HepG2 (cell line): ENCODE data around the gene RLN2. TPM values are rescaled to one million over a fixed set of nuclear protein-coding genes. Genes with fewer than 3 reads are reported as not detected.

Experiments
- FIP1L1 ChIP-seq: fragments of 200-400 bp; formaldehyde crosslinking; IDR thresholded peaks from 2 replicates; pipeline ENCODE4 v1.6.1; 2018; ENCODE audit warnings: low read depth, mild to moderate bottlenecking, low read length, moderate library complexity, borderline replicate concordance; ENCODE audit not compliant: insufficient read depth
- GTF2F1 ChIP-seq: fragments of 150-350 bp; IDR thresholded peaks from 2 replicates; pipeline ENCODE4 v1.6.1; 2014; ENCODE audit warnings: low read length
- HMG20A ChIP-seq: IDR thresholded peaks from 2 replicates; pipeline ENCODE4 v1.6.1; 2016; ENCODE audit warnings: borderline replicate concordance
- KDM4B ChIP-seq: sonication (generic); formaldehyde crosslinking; IDR thresholded peaks from 2 replicates; pipeline ENCODE4 v1.4.0; 2020; ENCODE audit warnings: missing genetic modification reagents
- ONECUT2 ChIP-seq: sonication (generic); formaldehyde crosslinking; IDR thresholded peaks from 2 replicates; pipeline ENCODE4 v1.4.0; 2020; ENCODE audit warnings: missing genetic modification reagents
- ZFX ChIP-seq: sonication (generic); formaldehyde crosslinking; IDR thresholded peaks from 2 replicates; pipeline ENCODE4 v1.4.0; 2020; ENCODE audit warnings: mild to moderate bottlenecking, low read depth, missing genetic modification reagents, moderate library complexity
- ZNF143 ChIP-seq: sonication (generic); formaldehyde crosslinking; IDR thresholded peaks from 2 replicates; pipeline ENCODE4 v1.4.0; 2020; ENCODE audit warnings: missing genetic modification reagents
- ZNF263 ChIP-seq: sonication (generic); formaldehyde crosslinking; IDR thresholded peaks from 2 replicates; pipeline ENCODE4 v1.4.0; 2020; ENCODE audit warnings: missing genetic modification reagents
- ZNF335 ChIP-seq: sonication (generic); formaldehyde crosslinking; IDR thresholded peaks from 2 replicates; pipeline ENCODE4 v1.4.0; 2020; ENCODE audit warnings: missing genetic modification reagents
- ZNF607 ChIP-seq: sonication (generic); formaldehyde crosslinking; IDR thresholded peaks from 2 replicates; pipeline ENCODE4 v1.5.1; 2020; ENCODE audit warnings: missing genetic modification reagents, mild to moderate bottlenecking, borderline replicate concordance
- polyA plus RNA-seq, 8 experiments: library from polyadenylated mRNA; depleted of rRNA in 3 of 8; stranded (reverse) in 7 of 8; unstranded in 1 of 8; fragments of >200 nt; fragmentation: Illumina TruSeq in 4 of 8; extraction: Trizol in 4 of 8; gene quantifications; 2 replicates each; pipeline versions ENCODE4 v1.2.1 to v1.2.3, GENCODE V29; 2011 to 2016; ENCODE audit warnings: low read depth in 4 of 8, missing spikeins in 1 of 8, mixed read lengths in 1 of 8; ENCODE audit not compliant: insufficient read depth in 1 of 8
- total RNA-seq, 5 experiments: library from RNA; depleted of rRNA; stranded (reverse); fragments of >200 nt; fragmentation: Illumina TruSeq; extraction: Trizol; gene quantifications; 2 replicates each; pipeline ENCODE4 v1.2.3, GENCODE V29; 2016; ENCODE audit warnings: low read depth in 1 of 5
- TF ChIP-seq, protein P1 (sequence below): sonication (generic); formaldehyde crosslinking; IDR thresholded peaks from 2 replicates; pipeline ENCODE4 v1.4.0; 2020; ENCODE audit warnings: mild to moderate bottlenecking, missing genetic modification reagents, borderline replicate concordance
- TF ChIP-seq, protein P2 (sequence below): sonication (generic); formaldehyde crosslinking; IDR thresholded peaks from 2 replicates; pipeline ENCODE4 v1.5.0; 2020; ENCODE audit warnings: missing genetic modification reagents
- TF ChIP-seq, protein P3 (sequence below): sonication (generic); formaldehyde crosslinking; IDR thresholded peaks from 2 replicates; pipeline ENCODE4 v1.4.0; 2020; ENCODE audit warnings: mild to moderate bottlenecking, missing genetic modification reagents
- TF ChIP-seq, protein P4 (sequence below): sonication (generic); formaldehyde crosslinking; IDR thresholded peaks from 2 replicates; pipeline ENCODE4 v1.5.0; 2020; ENCODE audit warnings: missing genetic modification reagents, mild to moderate bottlenecking, borderline replicate concordance
- TF ChIP-seq, protein P5 (sequence below): sonication (generic); formaldehyde crosslinking; IDR thresholded peaks from 2 replicates; pipeline ENCODE4 v1.8.1; 2023; ENCODE audit warnings: mild to moderate bottlenecking, moderate library complexity, missing genetic modification reagents

Gene RLN2
- total and polyA plus RNA-seq, 2 of the 13 experiments (the other 11 are each of a cell fraction or from before 2014, with no cell fraction given) = not detected

DNA sequence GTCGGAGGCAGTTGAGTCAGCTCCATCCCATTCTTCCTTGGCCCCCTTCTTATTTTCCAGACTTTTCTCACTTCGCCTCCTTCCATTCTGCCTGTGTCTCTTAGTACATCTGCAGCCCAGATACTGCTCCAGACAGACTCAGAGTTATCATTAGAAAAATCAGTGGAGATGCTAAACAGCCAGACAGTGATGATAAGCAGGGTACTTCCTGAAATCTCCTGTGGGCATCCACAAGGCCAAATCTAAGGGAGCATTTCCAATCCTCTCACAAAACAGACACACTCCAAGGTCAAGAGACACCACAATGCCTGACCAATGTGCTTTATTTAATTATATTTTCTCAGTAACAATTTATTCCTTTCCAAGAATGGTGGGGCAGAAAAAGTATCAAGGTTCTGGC, 49.7 kb upstream of the RLN2 start (continued):
- TF ChIP-seq, protein P1, sequence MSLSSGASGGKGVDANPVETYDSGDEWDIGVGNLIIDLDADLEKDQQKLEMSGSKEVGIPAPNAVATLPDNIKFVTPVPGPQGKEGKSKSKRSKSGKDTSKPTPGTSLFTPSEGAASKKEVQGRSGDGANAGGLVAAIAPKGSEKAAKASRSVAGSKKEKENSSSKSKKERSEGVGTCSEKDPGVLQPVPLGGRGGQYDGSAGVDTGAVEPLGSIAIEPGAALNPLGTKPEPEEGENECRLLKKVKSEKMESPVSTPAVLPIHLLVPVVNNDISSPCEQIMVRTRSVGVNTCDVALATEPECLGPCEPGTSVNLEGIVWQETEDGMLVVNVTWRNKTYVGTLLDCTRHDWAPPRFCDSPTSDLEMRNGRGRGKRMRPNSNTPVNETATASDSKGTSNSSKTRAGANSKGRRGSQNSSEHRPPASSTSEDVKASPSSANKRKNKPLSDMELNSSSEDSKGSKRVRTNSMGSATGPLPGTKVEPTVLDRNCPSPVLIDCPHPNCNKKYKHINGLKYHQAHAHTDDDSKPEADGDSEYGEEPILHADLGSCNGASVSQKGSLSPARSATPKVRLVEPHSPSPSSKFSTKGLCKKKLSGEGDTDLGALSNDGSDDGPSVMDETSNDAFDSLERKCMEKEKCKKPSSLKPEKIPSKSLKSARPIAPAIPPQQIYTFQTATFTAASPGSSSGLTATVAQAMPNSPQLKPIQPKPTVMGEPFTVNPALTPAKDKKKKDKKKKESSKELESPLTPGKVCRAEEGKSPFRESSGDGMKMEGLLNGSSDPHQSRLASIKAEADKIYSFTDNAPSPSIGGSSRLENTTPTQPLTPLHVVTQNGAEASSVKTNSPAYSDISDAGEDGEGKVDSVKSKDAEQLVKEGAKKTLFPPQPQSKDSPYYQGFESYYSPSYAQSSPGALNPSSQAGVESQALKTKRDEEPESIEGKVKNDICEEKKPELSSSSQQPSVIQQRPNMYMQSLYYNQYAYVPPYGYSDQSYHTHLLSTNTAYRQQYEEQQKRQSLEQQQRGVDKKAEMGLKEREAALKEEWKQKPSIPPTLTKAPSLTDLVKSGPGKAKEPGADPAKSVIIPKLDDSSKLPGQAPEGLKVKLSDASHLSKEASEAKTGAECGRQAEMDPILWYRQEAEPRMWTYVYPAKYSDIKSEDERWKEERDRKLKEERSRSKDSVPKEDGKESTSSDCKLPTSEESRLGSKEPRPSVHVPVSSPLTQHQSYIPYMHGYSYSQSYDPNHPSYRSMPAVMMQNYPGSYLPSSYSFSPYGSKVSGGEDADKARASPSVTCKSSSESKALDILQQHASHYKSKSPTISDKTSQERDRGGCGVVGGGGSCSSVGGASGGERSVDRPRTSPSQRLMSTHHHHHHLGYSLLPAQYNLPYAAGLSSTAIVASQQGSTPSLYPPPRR = no peak
- TF ChIP-seq, protein P2, sequence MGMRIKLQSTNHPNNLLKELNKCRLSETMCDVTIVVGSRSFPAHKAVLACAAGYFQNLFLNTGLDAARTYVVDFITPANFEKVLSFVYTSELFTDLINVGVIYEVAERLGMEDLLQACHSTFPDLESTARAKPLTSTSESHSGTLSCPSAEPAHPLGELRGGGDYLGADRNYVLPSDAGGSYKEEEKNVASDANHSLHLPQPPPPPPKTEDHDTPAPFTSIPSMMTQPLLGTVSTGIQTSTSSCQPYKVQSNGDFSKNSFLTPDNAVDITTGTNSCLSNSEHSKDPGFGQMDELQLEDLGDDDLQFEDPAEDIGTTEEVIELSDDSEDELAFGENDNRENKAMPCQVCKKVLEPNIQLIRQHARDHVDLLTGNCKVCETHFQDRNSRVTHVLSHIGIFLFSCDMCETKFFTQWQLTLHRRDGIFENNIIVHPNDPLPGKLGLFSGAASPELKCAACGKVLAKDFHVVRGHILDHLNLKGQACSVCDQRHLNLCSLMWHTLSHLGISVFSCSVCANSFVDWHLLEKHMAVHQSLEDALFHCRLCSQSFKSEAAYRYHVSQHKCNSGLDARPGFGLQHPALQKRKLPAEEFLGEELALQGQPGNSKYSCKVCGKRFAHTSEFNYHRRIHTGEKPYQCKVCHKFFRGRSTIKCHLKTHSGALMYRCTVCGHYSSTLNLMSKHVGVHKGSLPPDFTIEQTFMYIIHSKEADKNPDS (CRISPR knock-in tag) = no peak
- TF ChIP-seq ZNF263 (CRISPR knock-in tag) (no peak), GTF2F1 (no peak), ZFX (CRISPR knock-in tag) (no peak), ONECUT2 (CRISPR knock-in tag) (no peak), ZNF607 (CRISPR knock-in tag) (no peak), HMG20A (no peak), KDM4B (CRISPR knock-in tag) (no peak), ZNF335 (no peak), ZNF143 (CRISPR knock-in tag) (no peak), FIP1L1 (no peak)
- TF ChIP-seq, protein P3, sequence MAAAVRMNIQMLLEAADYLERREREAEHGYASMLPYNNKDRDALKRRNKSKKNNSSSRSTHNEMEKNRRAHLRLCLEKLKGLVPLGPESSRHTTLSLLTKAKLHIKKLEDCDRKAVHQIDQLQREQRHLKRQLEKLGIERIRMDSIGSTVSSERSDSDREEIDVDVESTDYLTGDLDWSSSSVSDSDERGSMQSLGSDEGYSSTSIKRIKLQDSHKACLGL (CRISPR knock-in tag) = no peak
- TF ChIP-seq, protein P4, sequence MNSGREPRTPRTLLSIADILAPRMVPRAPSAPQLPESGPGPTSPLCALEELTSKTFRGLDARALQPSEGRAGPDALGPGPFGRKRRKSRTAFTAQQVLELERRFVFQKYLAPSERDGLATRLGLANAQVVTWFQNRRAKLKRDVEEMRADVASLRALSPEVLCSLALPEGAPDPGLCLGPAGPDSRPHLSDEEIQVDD (CRISPR knock-in tag) = no peak
- TF ChIP-seq, protein P5, sequence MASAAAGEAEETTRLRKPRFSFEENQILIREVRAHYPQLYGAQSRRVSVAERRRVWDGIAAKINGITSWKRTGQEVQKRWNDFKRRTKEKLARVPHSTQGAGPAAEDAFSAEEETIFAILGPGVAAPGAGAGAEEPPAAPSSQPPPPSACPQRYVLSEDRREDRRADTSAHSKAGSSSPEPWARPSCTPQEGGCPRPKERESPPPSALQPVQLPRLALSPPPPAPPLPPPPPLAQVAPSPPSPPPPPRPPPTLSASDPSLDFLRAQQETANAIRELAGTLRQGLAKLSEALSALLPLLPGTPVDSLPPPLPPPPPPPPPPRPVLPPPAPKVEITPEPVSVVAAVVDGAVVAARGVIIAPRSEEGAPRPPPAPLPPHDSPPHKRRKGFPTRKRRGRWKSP (CRISPR knock-in tag) = no peak
- TF ChIP-seq, all 625 proteins: peak for 0
